Measurements from ENCODE around the gene LTBP4. TPM values are rescaled to one million over a fixed set of nuclear protein-coding genes. Genes with fewer than 3 reads are reported as not detected.

Gene LTBP4
- total and polyA plus RNA-seq, 7 donors: 31.9 to 206 (median 118) TPM

DNA sequence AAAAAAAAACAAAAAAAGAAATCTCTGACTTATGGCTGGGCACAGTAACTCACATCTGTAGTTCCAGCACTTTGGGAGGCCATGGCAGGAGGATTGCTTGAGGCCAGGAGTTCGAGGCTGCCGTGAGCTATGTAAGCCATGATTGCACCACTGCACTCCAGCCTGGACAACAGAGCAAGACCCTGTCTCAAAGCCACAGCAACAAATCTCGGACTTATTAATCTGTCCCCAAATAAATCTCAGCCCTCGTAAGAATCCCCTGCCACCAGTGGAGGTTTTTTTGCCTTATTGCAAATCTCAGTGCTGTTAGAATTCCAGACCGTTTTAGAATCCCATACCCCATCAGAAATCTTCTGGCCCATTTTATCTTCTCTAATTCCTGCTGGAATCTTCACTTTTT is 19.6 kb upstream of the LTBP4 start:
- TF ChIP-seq EP300 (IDR thresholded peaks at IDR 0.05) (no peak), POLR2A (IDR thresholded peaks at IDR 0.05) (no peak), POLR2AphosphoS5 (IDR thresholded peaks at IDR 0.05) (no peak)
- TF ChIP-seq, protein P1, sequence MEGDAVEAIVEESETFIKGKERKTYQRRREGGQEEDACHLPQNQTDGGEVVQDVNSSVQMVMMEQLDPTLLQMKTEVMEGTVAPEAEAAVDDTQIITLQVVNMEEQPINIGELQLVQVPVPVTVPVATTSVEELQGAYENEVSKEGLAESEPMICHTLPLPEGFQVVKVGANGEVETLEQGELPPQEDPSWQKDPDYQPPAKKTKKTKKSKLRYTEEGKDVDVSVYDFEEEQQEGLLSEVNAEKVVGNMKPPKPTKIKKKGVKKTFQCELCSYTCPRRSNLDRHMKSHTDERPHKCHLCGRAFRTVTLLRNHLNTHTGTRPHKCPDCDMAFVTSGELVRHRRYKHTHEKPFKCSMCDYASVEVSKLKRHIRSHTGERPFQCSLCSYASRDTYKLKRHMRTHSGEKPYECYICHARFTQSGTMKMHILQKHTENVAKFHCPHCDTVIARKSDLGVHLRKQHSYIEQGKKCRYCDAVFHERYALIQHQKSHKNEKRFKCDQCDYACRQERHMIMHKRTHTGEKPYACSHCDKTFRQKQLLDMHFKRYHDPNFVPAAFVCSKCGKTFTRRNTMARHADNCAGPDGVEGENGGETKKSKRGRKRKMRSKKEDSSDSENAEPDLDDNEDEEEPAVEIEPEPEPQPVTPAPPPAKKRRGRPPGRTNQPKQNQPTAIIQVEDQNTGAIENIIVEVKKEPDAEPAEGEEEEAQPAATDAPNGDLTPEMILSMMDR (IDR thresholded peaks at IDR 0.05): no peak
- intact Hi-C loops (cut with DNase I): no loop called here
- no peak for DNase-seq
- Histone ChIP-seq H3K4me1 (peaks cover 0 to 18% (median 9%) of the 10 kb centered on the region in 4 donors), H3K4me3 (no peak overlapping the region), H3K9me3 (no peaks in the 10 kb centered on the region), H3K27ac (no peak overlapping the region), H3K27me3 (no peaks in the 10 kb centered on the region), H3K36me3 (peaks cover 0 to 49% (median 16%) of the 10 kb centered on the region in 4 donors)
- 95 to 98% methylated on average over 5 of the region's 5 CpGs for WGBS, 2 donors

DNA sequence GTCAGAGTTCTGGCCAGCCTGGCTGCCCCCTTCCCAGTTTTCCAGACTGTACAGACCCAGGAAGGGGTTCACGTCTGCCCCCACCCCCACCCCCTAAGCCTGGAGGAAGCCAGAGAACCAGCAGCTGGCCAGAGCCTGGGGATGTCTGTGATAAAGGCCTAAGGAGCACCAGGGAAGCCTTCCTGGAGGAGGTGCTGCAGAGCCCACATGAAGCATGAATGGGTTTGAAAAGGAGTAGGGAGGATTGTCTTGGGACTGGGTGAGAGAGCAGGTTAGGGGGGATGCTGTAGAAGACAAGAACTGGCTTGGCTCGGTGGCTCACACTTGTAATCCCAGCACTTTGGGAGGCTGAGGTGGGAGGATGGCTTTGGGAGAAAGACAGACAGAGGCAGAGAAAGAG is 18.7 kb upstream of the LTBP4 start:
- Histone ChIP-seq H3K9me3 (no peaks in the 10 kb centered on the region), H3K36me3 (peaks cover 0 to 59% (median 20%) of the 10 kb centered on the region in 4 donors), H3K27ac (no peak overlapping the region), H3K4me1 (peaks cover 0 to 12% (median 5%) of the 10 kb centered on the region in 4 donors), H3K4me3 (no peak overlapping the region), H3K27me3 (no peaks in the 10 kb centered on the region)
- no peak for DNase-seq
- WGBS, 2 donors: 92 to 96% methylated on average over 2 of the region's 2 CpGs
- TF ChIP-seq POLR2A (IDR thresholded peaks at IDR 0.05) (no peak), EP300 (IDR thresholded peaks at IDR 0.05) (no peak), POLR2AphosphoS5 (IDR thresholded peaks at IDR 0.05) (no peak)
- TF ChIP-seq, protein P1 (IDR thresholded peaks at IDR 0.05): no peak
- intact Hi-C loops (cut with DNase I): no loop called here

DNA sequence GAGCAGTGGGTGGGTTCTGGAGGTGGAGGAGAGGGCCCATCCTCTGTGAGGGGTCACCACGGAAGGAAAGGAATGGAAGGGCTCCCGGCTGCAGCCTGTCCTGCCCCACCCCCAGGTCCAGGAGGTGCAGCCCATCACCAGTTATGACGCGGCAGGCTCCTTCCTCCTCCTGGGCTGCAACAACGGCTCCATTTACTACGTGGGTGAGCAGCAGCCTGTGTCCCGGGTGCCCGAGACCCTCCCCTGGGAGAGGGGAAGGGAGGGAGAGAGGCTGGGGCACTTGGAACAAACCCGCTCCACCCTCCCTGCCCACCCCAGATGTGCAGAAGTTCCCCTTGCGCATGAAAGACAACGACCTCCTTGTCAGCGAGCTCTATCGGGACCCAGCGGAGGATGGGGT is 17.9 kb upstream of the LTBP4 start:
- intact Hi-C loops (cut with DNase I): no loop called here
- no peaks in the 10 kb centered on the region for H3K9me3 ChIP-seq
- 88 to 92% methylated on average over 14 of the region's 14 CpGs for WGBS, 2 donors
- no peak for DNase-seq
- no peak overlapping the region for H3K27ac ChIP-seq
- H3K36me3 ChIP-seq: peaks cover 0 to 65% (median 20%) of the 10 kb centered on the region in 4 donors
- H3K27me3 ChIP-seq: no peaks in the 10 kb centered on the region
- H3K4me3 ChIP-seq: no peak overlapping the region
- TF ChIP-seq POLR2A (IDR thresholded peaks at IDR 0.05): no peak
- TF ChIP-seq EP300 (IDR thresholded peaks at IDR 0.05): no peak
- TF ChIP-seq, protein P1 (IDR thresholded peaks at IDR 0.05): no peak
- TF ChIP-seq POLR2AphosphoS5 (IDR thresholded peaks at IDR 0.05): no peak
- H3K4me1 ChIP-seq: peaks cover 0 to 4% (median 0%) of the 10 kb centered on the region in 4 donors

DNA sequence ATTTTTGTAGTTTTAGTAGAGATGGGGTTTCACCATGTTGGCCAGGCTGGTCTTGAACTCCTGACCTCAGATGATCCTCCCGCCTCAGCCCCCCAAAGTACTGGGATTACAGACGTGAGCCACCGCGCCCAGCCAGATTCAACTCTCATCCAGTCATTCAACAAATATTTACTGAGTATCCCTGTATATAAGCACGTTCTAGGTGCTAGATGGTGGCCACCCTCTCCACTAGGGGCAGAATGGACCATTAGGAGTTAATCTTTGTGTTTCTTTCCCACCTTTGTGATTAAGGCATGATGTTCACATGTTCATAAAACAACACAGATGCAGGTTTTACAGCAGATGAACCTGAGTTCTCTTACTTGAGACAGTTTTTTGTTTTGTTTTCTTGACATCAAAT is 17.2 kb upstream of the LTBP4 start:
- H3K27ac ChIP-seq: no peak overlapping the region
- H3K9me3 ChIP-seq: no peaks in the 10 kb centered on the region
- H3K27me3 ChIP-seq: no peaks in the 10 kb centered on the region
- no peak for TF ChIP-seq POLR2AphosphoS5 (IDR thresholded peaks at IDR 0.05)
- TF ChIP-seq, protein P1 (IDR thresholded peaks at IDR 0.05): no peak
- no peak for TF ChIP-seq EP300 (IDR thresholded peaks at IDR 0.05)
- TF ChIP-seq POLR2A (IDR thresholded peaks at IDR 0.05): no peak
- no peak for DNase-seq
- 68 to 81% methylated on average over 5 of the region's 5 CpGs for WGBS, 2 donors
- intact Hi-C loops (cut with DNase I): no loop called here
- peaks cover 0 to 68% (median 20%) of the 10 kb centered on the region in 4 donors for H3K36me3 ChIP-seq
- no peak overlapping the region for H3K4me3 ChIP-seq
- no peaks in the 10 kb centered on the region for H3K4me1 ChIP-seq

All from sigmoid colon (tissue), 7 donors.